GM18867 (cell line): ENCODE data around the gene LBX2.

Experiments
- ATAC-seq: cut with Tn5 transposase; IDR thresholded peaks from one replicate; pipeline ENCODE4 v1.9.1; 2021; ENCODE audit warnings: mild to moderate bottlenecking, moderate library complexity; ENCODE audit not compliant: unreplicated experiment

LBX2 gene

DNA sequence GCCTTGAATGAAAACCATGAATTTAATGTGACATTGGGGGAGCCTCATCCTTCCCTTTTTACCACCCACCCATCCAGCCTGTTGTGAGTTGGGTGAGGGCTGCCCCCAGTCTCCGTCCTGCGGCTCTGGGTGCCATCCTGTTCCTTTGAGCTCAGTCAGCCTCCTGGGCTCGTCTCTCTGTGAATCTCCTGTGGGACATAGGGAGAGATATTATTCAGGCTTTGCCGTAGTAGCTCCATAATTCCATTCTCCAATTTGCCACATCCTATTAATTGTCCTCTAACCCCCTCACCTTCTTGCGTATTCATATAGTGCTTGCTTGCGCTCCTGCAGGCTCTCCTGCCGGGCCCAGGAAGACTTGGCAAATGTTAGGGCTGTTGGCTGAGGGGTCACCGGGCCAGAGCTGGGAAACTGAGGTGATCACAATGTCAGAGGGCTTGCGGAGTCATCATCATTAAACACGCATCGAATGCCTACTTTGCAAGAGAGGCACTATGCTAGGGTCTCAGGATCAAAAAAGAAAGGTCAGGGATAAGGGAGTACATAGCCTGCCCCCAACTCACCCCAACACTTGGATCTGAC is 27.3 kb upstream of the LBX2 start:
- ATAC-seq, result no peak

DNA sequence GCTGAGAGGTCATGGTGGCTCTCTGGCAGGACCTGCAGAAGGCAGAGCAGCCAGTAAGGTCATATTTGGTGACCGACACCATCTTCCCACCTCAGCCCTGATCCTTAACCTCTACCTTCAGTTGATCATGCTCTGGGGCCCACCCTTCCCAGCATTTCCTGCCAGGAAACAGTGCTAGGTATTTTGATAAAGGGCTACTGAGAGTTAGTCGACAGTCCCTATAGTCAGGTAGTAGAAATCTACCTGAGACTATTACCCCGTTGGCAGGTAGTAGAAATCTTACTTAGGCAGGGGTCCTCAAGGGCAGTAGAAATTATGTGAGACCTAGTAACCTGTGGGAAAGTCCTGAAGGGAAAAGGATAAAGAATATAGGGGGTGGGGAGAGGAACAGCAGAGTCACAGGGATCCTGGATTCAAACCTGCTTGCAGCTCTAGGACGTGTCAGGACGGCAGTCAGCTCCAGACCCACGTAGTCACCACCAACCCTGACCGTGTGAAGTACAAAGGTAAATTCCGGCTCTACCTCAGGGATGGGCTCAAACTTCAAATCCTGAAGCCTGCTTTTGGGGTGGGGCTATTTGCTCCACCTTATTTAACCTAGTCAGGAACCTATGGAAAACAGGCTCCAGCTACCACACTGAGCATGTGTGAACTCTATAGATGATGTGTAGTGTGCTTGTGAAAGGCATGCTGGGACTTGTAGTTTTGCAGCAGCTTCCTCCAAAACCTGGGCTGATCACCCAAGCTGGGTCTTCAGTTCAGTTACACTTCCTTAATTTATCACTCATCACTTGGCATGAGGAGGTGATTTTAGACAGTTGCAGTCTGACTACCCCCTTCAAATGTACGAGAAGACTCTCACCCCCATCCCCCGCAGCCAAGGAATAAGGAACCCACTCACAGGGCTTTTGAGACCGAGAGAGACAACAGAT is 26.6 kb upstream of the LBX2 start, which contains the start of gene DQX1:
Gene DQX1 (minus strand): TSS at position 515 of the 932 bp plus-strand sequence. CDS start 502 bp downstream, at position 13.
- no peak for ATAC-seq

DNA sequence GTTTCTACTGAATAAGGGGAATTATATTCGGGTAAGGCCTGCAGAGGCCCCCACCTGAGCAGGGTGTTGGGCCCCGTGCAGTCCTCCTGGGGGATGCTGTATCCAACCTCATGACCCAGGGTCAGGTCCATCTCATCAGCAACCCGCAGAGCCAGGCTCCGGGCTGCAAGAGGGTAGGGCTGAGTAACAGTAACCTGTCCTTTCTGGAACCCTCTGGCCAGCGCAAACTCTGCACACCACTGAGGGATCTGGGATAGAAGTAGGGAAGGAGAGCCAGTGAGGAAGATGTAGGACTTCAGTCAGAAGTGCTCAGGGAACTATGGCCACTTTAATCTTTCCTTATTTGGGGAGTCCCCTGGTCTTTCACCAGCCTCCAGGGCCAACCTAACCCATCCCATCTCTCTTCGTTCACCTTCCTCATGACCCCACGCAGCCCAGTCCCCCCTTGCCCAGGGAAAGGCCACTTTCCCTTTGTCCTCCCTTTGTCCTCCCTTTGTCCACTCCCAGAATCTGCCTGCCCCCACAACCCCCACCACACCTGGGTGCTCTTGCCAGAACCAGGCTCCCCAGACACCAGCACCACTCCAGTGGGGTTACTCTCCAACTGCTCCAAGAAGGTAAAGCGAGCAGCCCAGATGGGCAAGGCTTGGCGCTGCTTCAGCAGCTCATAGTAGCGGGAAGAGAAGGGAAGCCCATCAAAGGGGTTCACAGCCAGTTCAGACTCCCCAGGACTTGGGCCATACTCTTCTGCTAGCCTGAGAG is 25.7 kb upstream of the LBX2 start:
- ATAC-seq, result no peak

DNA sequence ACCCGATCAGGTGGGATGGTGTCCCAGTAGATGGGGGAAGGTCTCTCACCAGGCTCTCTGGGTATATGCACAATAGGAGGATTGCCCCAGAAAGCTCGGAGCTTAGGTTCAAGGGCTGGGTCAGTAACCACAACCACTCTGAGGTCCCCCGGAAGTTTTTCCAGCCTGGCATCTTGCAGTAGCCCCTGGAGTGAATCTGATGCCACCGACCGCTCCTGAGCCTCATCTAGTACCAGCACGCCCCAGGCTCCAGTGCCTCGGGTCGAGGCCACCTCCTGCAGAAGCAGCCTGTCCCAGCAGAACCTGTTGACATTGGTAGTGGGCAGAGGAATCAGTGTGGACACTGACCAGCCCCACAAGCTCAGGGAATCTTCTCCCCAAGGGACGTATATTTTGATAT is 24.6 kb upstream of the LBX2 start:
- no peak for ATAC-seq

DNA sequence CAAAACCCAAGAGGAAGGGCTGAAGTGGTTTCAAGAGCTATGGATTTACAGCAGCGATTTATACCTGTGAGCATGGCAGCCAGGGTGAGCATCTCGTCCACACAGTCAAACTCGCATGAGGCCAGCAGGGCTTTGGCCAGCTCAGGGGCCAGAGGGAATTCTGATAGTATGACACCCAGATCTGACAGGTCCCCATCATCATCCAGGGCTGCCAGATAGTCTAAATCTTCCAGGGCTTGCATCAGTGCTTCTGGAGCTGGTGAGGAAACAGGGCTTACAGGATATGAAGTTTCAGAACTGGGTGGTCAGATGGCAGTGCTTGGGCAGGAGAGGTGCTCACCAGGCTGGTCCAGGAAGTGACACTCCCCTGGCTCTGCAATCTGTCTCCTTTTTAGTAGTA is 23.1 kb upstream of the LBX2 start:
- ATAC-seq, result no peak

DNA sequence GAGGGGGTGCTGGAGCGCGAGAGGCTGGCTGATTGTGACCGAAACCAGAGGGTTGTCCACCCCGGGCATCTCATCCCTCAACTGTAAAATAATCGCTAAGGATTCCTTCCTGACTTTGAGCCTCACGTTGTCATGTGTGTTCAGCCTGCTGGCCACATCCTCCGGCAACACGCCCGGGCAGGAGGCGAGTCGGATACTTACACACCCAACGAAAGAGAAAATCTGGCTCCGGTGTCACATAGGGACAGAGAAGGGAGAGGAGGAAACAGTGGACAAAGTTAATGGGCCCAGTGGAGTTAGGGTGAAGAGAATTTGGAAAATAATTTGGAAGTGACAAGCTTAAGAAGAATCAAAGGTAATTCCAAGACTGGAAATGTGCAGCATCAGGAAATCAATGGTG is 17.2 kb upstream of the LBX2 start:
- ATAC-seq, result no peak

DNA sequence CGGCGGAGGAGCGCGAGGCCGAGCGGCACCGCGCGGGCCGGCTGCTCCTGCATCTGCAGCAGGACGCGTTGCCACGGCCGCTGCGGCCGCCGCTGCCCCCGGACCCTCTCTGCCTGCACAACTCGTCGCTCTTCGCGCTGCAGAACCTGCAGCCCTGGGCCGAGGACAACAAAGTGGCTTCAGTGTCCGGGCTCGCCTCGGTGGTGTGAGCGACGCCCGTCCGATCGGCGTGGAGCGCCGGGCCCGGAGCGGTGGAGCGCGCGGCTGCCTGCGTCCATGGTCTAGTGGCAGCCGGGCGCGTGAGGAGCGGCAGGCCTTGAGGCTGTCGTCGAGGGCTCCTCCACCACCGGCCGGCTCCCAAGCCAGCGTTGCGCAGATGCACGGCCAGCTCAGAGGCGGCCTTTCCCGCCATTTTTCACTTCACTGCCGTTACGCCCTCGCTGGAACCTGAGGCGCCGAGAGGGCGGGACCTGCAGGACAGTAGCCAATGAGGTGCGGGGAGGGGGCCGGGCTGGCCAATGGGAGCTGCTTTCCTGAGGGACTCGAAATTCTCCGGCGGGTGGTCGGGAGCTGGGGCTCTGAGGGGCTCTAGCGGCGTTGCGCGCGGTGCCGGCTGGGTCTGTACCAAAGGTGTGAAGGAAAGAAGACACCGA is 16.7 kb upstream of the LBX2 start:
- no peak for ATAC-seq

DNA sequence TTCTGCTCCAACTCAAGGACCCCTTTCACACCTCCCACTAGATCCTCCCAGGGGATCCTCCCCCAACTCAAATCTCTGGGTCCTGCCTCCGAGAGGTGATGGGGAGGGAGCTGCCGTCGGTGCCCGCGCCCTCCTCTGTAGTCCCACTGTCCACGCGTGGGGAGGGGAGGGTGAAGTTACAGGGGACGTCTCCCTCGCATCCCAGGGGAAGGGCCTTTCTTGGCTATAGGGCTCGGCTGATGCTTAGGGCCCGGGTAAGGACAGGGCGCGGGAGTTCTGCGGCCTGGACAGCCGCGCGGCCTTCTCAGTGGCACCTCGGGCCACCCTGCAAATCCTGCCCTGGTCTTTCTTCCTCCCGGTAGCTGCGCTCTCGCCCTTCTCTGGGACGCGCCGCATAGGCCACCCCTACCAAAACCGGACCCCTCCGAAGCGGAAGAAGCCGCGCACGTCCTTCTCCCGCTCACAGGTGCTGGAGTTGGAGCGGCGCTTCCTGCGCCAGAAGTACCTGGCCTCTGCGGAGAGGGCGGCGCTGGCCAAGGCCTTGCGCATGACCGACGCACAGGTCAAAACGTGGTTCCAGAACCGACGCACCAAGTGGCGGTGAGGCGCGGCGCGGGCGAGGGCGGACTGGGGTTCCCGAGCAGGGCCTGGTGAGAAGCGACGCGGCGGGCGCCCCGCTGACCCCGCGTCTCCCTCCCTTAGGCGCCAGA is 16.0 kb upstream of the LBX2 start:
- ATAC-seq, result no peak

DNA sequence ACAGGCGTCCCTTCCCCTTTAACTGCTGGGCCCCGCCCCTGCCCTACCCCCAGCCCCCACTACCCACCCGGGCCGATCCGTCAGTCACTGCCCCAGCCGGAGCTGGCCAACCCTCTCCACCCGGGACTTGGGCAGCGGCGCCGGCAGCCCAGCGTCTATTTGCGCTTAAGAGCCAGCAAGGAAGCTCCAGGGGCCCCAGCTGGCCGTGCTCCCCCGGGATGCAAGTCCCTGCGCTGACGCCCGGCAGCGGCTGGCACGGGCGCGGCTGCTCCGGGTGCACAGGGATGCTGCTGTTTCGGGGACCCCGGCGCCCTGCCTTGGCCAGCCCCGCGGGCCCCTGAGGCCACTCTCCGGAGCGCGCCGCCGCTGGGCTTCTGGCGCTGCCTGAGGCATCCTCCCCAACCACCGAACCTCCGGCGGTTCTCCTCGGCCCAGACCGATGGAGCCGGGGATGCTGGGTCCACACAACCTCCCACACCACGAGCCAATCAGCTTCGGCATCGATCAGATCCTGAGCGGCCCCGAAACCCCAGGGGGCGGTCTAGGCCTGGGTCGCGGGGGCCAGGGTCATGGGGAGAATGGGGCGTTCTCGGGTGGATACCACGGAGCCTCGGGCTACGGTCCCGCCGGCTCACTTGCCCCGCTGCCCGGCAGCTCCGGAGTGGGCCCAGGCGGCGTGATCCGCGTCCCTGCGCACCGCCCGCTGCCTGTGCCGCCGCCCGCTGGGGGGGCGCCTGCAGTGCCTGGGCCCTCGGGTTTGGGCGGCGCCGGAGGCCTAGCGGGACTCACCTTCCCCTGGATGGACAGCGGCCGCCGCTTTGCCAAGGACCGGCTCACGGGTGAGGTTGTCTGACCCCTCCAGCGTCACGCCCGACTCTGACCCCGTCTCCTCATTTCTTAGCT is 15.2 kb upstream of the LBX2 start, which contains the start of gene TLX2:
Gene TLX2 (plus strand): TSS at position 83 of the 903 bp plus-strand sequence. CDS start 357 bp downstream, at position 440.
- no peak for ATAC-seq

DNA sequence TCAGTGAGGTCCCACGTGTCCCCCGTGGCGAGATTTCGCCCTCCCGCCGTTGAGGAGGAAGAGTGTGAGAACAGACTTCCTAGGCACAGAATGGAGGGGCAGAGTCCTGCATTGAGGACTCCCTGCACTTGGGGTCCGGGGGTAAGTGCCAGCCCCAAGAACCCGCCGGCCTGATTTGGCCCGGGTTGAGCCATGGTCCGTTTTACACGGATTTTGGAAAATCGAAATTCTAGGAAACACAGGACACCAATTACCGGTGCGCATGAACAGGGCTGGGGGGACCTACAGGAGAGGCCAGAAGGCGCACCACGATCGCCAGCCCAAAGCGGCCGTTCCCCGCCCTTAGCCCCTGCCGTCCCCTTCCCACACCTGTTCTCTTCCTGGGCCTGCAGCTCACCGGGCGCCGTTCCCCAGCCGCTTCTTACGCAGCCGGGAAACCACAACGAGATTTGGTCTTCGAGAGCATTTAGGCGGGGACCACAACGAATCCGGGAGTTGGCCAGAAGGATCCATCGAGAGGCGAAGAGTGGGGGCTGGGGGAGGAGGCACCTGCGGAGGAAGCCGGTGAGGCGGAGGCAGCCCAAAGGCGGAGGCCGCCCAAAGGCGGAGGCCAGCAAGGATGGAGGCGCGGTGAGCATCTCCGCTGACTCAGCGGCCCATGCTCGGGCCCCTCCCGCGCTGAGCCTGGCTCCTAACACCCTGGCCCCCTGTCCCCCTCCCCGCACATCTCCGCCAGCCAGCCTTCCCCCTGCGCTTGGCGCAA is 14.4 kb upstream of the LBX2 start:
- no peak for ATAC-seq

DNA sequence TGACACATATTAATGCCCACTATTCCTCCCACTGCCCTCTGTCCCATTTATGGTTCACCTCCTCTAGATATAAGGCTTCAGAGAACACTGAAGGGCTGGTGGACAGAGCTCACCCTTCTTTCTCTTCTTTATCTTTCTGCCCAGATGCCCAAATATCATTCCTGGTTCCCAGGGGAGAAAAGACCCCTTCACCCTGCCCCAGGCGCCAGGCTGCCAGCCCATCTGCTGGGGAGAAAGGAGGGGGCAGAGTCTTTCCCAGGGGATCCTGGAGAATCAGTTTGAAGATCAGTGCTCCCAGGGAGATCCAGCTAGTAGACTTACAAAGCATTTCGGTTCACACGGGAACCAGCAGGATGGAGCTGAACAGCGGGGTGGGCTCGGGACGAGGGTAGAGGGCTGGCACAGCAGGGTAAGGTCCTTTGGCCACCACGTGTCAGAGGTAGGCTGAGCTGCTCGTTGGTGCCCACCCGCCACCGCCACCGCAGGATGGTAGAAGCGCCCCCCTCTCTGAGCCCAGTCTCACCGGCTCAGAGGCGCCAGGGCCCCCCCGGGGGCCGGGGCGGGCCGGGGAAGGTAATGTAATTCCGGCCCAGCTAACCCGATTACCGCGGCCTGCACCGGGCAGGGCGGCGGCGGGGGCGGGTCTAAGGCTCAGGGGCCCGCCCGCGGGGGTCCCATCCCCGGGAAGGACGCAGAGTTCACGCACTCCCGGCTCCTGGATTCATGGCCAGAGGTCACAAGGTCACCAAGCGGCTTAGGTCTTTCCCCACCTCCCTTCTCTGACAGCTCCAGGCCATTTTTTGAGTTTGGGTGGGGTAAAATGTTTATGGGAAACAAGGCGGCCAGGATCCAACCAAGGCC is 13.6 kb upstream of the LBX2 start:
- no peak for ATAC-seq

DNA sequence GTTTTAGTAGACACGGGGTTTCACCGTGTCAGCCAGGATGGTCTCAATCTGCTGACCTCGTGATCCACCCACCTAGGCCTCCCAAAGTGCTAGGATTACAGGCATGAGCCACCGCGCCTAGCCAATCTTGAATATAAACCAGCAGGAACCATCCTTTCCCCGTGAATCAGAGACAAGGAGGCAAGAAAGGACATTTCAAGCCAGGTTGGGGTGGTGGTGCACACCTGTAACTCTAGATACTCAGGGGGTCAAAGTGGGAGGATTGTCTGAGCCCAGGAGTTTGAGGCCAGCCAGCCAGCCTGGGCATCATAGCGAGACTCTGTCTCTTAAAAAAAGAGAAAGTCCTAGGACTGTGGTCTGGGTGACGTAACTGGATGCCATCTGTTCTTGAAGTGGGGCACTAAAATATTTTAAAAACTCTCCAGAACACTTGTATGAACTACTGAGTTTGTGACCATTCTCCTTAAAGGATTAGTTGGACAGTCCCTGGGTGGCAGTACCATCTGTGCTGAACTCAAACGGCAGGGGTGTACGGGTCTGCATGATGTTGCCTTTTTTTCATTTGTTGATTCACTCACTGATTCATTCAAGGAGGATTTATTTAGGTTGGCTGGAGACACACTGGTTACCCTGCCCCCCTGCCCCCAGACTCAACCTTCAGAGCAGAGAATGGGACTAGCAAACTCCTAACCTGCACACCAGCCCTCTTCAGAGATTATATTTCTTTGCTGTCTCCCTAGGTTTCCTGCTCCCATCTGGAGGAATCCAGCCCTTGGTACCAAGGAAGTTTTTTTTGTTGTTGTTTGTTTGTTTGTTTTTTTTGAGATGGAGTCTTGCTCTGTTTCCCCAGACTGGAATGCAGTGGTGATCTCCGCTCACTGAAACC is 11.9 kb upstream of the LBX2 start:
- no peak for ATAC-seq

DNA sequence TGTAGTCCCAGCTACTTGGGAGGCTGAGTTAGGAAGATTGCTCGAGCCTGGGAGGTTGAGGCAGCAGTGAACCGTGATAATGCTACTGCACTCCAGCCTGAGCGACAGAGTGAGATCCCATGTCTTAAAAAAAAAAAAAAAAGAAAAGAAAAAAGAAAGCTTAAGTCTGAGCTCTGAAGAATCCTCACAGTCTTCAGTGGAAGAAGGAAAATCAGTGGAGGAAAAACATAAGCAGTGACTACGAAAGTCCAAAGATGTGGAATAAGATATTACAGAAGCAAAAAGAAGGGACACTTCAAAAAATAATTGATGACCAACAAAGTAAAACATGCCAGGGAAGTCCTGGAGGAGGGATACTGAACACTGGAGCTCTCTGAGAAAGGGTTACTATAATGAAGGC is 10.9 kb upstream of the LBX2 start:
- no peak for ATAC-seq

DNA sequence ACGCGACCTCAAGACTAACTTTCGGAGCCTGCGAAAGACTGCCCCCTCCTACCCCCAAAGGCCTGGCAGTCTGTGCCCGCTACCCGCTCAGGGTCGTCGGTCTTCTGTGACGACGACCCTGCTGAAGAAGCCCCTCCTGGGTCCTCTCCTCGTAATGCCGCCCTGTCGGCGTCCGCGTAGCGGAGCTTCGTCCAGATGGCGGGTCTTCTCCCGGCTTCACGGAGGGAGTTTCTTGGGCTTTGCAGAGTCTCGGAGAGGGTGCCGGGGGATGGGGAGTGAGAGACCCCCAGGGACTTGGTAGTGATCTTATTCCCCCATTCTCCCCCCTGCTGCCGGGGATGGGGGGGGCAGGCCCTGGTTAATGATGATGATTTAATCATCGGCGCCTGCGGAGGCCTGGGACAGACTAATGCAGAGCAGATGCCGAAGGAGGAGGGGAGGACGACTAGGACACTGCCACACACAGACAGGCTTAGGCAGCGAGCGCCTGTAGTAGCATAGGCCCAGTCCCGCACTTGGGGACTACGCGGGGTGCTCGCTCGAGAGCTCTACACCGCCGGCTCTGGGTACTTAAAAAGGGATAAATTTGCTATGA is 8.6 kb upstream of the LBX2 start:
- peak; percentile 6 for ATAC-seq

DNA sequence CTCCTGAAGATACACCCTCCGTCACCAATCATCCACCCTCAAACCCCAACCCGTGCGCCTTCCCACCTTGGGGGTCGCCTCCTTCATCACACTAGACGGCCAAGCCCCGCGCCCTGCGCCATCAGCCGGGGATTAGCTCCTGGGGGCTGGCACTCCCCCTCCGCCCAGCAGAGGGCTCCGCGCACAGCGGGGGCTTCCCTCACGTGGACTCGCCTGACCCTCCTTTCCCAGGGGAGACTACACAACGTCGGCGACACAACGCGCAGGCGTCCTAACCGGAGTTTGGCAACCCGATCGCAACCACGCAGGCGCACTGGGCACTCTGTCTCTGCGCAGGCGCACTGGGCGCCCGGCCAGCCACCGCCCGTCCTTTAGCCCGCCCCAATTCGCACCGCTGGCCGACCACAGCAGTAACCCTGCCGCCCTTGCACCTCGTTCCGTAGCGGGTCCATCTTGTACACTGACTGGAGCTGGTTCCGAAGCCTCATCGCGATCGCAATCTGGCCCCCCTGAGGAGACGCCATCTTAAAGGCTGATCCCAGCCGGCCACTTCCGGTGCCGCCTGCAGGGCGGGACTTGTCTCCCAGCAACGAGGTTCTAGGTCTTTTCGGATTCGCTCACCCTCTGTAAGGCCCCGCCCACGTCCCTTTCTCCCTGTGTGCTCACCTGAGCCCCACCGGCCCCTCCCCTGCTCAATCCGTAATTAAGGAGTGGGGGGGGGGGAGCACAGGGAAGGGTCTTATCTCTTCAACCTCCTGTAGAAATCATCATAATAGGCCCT is 7.9 kb upstream of the LBX2 start, which contains the start of gene PCGF1:
Gene PCGF1 (minus strand): TSS at position 551 of the 781 bp plus-strand sequence. CDS start 27 bp downstream, at position 524.
- ATAC-seq, result peak; percentile 89
